PC-3 (cell line): ENCODE data around the gene SOWAHC. TPM values are rescaled to one million over a fixed set of nuclear protein-coding genes. Genes with fewer than 3 reads are reported as not detected.

ENCODE experiments used
- ATAC-seq: fragments of 200-7000 bp; cut with Tn5 transposase; 2 replicates; pipeline ENCODE4 v1.9.1; 2020; ENCODE audit warnings: mild to moderate bottlenecking, moderate library complexity
- BruUV-seq: library from RNA; stranded (reverse); fragments of 400-500 nt; replicated peaks from 2 replicates; lab custom pipeline; 2021; lab: Mats Ljungman, UMichigan
- CTCF ChIA-PET: fragments of 300-600 bp; sonication (Branson Sonifier 250); formaldehyde crosslinking; loops from one replicate; lab custom pipeline; 2022; ENCODE audit warnings: antibody characterized with exemption; lab: Charles Lee
- POLR2A ChIA-PET: fragments of 300-600 bp; sonication (Branson Sonifier 250); formaldehyde crosslinking; loops from one replicate; lab custom pipeline; 2022; ENCODE audit warnings: antibody characterized with exemption; ENCODE audit not compliant: unreplicated experiment; lab: Charles Lee
- DNase-seq: peaks from one replicate; pipeline ENCODE4 v3.0.0-alpha.2; 2015
- H2AFZ ChIP-seq: fragments of 300-600 bp; sonication (generic); 2 replicates; pipeline ENCODE4 v1.6.0; 2016; ENCODE audit warnings: antibody characterized with exemption, low read length
- H3F3A ChIP-seq: fragments of 300-600 bp; sonication (generic); one replicate; pipeline ENCODE4 v1.6.0; 2017; ENCODE audit warnings: antibody characterized with exemption, low read length, control low read depth, mild to moderate bottlenecking; ENCODE audit not compliant: unreplicated experiment
- H3K27ac ChIP-seq: fragments of 300-600 bp; sonication (generic); 2 replicates; pipeline ENCODE4 v1.5.1; 2016; ENCODE audit warnings: mild to moderate bottlenecking, low read length
- H3K27me3 ChIP-seq: fragments of 300-600 bp; sonication (generic); 2 replicates; pipeline ENCODE4 v1.6.1; 2016; ENCODE audit warnings: low read length, mixed read lengths
- H3K36me3 ChIP-seq: fragments of 300-600 bp; sonication (generic); 2 replicates; pipeline ENCODE4 v1.6.1; 2016; ENCODE audit warnings: low read depth, mixed run types, low read length, mixed read lengths
- H3K4me1 ChIP-seq: fragments of 300-600 bp; sonication (generic); 2 replicates; pipeline ENCODE4 v1.5.1; 2016; ENCODE audit warnings: low read length; ENCODE audit not compliant: insufficient read depth
- H3K4me2 ChIP-seq: fragments of 300-600 bp; sonication (generic); 2 replicates; pipeline ENCODE4 v1.6.0; 2016; ENCODE audit warnings: low read length
- H3K4me3 ChIP-seq: fragments of 300-600 bp; sonication (generic); 2 replicates; pipeline ENCODE4 v1.5.1; 2016; ENCODE audit warnings: mild to moderate bottlenecking, low read length, mixed read lengths
- H3K79me2 ChIP-seq: fragments of 300-600 bp; sonication (generic); 2 replicates; pipeline ENCODE4 v1.6.1; 2017; ENCODE audit warnings: low read length, mixed read lengths
- H3K9ac ChIP-seq: fragments of 300-600 bp; sonication (generic); 2 replicates; pipeline ENCODE4 v1.6.0; 2016; ENCODE audit warnings: mild to moderate bottlenecking, low read length
- H3K9me2 ChIP-seq: fragments of 300-600 bp; sonication (generic); replicated peaks from 2 replicates; pipeline ENCODE4 v1.6.1; 2016; ENCODE audit warnings: mixed run types, low read length, mixed read lengths
- H3K9me3 ChIP-seq: fragments of 300-600 bp; sonication (generic); 2 replicates; pipeline ENCODE4 v1.6.1; 2016; ENCODE audit warnings: low read length, mixed read lengths
- H4K20me1 ChIP-seq: fragments of 300-600 bp; sonication (generic); 2 replicates; pipeline ENCODE4 v1.6.1; 2016; ENCODE audit warnings: low read length, mixed read lengths
- EZH2 ChIP-seq: fragments of 300-600 bp; sonication (generic); IDR thresholded peaks from one replicate; pipeline ENCODE4 v1.6.1; 2017; ENCODE audit warnings: antibody characterized with exemption, mild to moderate bottlenecking, low read length; ENCODE audit not compliant: unreplicated experiment
- EZH2phosphoT487 ChIP-seq: fragments of 300-600 bp; sonication (generic); IDR thresholded peaks from 2 replicates; pipeline ENCODE4 v1.6.1; 2018; ENCODE audit warnings: mild to moderate bottlenecking, antibody characterized with exemption, low read length, borderline replicate concordance
- intact Hi-C: fragments of 100-400 bp; cut with micrococcal nuclease; formaldehyde crosslinking; loops from 2 replicates; pipeline ENCODE4 v1.9.0; 2023
- total RNA-seq: library from RNA; depleted of rRNA; stranded (reverse); fragments of >200 nt; gene quantifications from 2 replicates; pipeline ENCODE4 v1.2.3, GENCODE V29; 2014
- TF ChIP-seq, protein P1 (sequence below): fragments of 300-600 bp; sonication (generic); conservative IDR thresholded peaks from 2 replicates; pipeline ENCODE4 v1.5.1; 2017; ENCODE audit warnings: antibody characterized with exemption, low read depth, mild to moderate bottlenecking, low read length

SOWAHC gene
- total RNA-seq, 1 experiment from 2014 or later = 27.4 TPM

DNA sequence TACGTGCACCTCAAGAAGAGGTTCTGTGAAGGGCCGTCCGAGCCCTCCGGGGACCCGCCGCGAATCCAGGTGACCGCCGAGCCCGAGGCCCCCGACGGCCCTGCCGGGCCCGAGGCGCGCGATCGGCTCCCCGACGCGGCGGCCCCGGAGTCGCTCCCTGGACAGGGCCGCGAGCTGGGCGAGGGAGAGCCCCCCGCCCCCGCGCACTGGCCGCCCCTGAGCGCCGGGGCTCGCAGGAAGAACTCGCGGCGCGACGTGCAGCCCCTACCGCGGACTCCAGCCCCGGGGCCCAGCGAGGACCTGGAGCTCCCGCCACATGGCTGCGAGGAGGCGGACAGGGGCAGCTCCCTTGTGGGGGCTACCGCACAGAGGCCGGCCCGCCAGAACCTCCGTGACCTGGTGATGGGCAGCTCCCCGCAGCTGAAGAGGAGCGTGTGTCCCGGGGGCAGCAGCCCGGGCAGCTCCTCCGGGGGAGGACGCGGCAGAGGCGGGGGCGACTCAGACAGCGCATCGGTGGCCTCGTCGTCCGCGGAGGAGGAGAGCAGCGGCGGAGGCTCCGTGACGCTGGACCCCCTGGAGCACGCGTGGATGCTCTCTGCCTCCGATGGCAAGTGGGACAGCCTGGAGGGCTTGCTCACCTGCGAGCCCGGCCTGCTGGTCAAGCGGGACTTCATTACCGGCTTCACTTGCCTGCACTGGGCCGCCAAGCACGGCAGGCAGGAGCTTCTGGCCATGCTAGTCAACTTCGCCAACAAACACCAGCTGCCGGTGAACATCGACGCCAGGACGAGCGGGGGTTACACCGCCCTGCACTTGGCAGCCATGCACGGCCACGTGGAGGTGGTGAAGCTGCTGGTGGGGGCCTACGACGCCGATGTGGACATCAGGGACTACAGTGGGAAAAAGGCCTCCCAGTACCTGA is 812 bp downstream of the SOWAHC start:
- Histone ChIP-seq H3K36me3 (no peaks in the 10 kb centered on the region), H2AFZ (peak overlapping the region; percentile 11; the same call in 1 of the 2 replicates), H3K4me3 (peak overlapping the region; percentile 77), H4K20me1 (peaks cover 37% of the 10 kb centered on the region), H3F3A (no peaks in the 10 kb centered on the region), H3K9me2 (no peaks in the 10 kb centered on the region), H3K9ac (peak overlapping the region; percentile 81), H3K9me3 (no peaks in the 10 kb centered on the region), H3K79me2 (peaks cover 78% of the 10 kb centered on the region), H3K27ac (peak overlapping the region; percentile 37), H3K4me1 (peaks cover 40% of the 10 kb centered on the region), H3K4me2 (peak overlapping the region; percentile 87), H3K27me3 (no peaks in the 10 kb centered on the region)
- ChIA-PET CTCF (interaction anchor here (0.5 kb wide), 1 partner anchor 12 kb away, joined by 7 read pairs; no protein-coding TSS in a partner anchor), POLR2A (interaction anchor here (0.6 kb wide), 2 partner anchors 68 to 597 kb away, joined by 3 to 7 read pairs; no protein-coding TSS in a partner anchor)
- DNase-seq (no peak), ATAC-seq (no peak; the same call in 1 of the 2 replicates)
- no TSS peak for BruUV-seq
- TF ChIP-seq, protein P1, sequence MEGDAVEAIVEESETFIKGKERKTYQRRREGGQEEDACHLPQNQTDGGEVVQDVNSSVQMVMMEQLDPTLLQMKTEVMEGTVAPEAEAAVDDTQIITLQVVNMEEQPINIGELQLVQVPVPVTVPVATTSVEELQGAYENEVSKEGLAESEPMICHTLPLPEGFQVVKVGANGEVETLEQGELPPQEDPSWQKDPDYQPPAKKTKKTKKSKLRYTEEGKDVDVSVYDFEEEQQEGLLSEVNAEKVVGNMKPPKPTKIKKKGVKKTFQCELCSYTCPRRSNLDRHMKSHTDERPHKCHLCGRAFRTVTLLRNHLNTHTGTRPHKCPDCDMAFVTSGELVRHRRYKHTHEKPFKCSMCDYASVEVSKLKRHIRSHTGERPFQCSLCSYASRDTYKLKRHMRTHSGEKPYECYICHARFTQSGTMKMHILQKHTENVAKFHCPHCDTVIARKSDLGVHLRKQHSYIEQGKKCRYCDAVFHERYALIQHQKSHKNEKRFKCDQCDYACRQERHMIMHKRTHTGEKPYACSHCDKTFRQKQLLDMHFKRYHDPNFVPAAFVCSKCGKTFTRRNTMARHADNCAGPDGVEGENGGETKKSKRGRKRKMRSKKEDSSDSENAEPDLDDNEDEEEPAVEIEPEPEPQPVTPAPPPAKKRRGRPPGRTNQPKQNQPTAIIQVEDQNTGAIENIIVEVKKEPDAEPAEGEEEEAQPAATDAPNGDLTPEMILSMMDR = no peak
- no peak for TF ChIP-seq EZH2
- TF ChIP-seq EZH2phosphoT487 = no peak
- intact Hi-C loops = loop anchor here (5.0 kb wide), 1 partner anchor 82 kb away; no protein-coding TSS in a partner anchor

DNA sequence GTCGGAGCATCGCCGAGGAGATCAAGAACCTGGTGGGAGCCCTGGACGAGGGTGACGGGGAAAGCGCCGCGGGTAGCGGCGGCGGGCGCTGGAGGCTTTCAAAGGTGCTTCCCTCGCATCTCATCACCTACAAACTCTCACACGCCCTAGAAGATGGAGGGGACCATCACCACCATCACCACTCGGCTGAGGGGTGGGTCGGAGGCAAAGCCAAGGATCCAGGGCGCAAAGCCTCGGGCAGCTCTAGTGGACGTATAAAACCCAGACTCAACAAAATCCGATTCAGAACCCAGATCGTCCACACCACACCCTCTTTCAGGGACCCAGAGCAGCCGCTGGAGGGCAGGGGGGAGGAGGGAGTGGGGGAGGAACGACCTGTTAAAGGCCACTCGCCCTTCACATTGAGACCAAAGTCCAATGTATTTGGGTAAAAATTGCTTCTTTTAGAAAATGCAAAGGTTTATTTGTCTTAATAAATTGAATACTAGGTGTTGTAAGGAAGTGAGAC is 1.5 kb downstream of the SOWAHC start:
- Histone ChIP-seq H2AFZ (no peak overlapping the region), H3K79me2 (peaks cover 71% of the 10 kb centered on the region), H3K9ac (peak overlapping the region; percentile 81), H3K36me3 (no peaks in the 10 kb centered on the region), H3K4me2 (peak overlapping the region; percentile 87), H3K4me3 (peak overlapping the region; percentile 77), H3K4me1 (peaks cover 39% of the 10 kb centered on the region), H3K9me2 (no peaks in the 10 kb centered on the region), H3K27ac (no peak overlapping the region), H3K27me3 (no peaks in the 10 kb centered on the region), H3K9me3 (no peaks in the 10 kb centered on the region), H4K20me1 (peaks cover 37% of the 10 kb centered on the region), H3F3A (no peaks in the 10 kb centered on the region)
- ChIA-PET POLR2A (no interaction called here), CTCF (no interaction called here)
- no peak for ATAC-seq
- no TSS peak for BruUV-seq
- TF ChIP-seq EZH2 = no peak
- TF ChIP-seq, protein P1 = peak; percentile 35; the same call in 1 of the 2 replicates
- TF ChIP-seq EZH2phosphoT487 = no peak
- intact Hi-C loops = loop anchor here (5.0 kb wide), 1 partner anchor 82 kb away; no protein-coding TSS in a partner anchor
- DNase-seq = peak; percentile 34
